ENCODE data around the gene AUTS2.

The AUTS2 gene

GRCh38 chr7:70607281-70607680 is 1009.0 kb downstream of the AUTS2 start:
- no peak for DNase-seq

GRCh38 chr7:70607759-70608158 is 1009.5 kb downstream of the AUTS2 start:
- no peak for DNase-seq

- no peak for DNase-seq
Observed at GRCh38 chr7:70608229-70608628, 1010.0 kb downstream of the AUTS2 start.

- DNase-seq: no peak
Observed at GRCh38 chr7:70612811-70613210, 1014.5 kb downstream of the AUTS2 start.

GRCh38 chr7:70614237-70615045 is 1016.2 kb downstream of the AUTS2 start:
- DNase-seq: peak in 54 of 58 donors; percentile 3 to 75 (median 39)

- no peak for DNase-seq
Observed at GRCh38 chr7:70615066-70615606, 1016.9 kb downstream of the AUTS2 start.

- no peak for DNase-seq
Observed at GRCh38 chr7:70616211-70616610, 1017.9 kb downstream of the AUTS2 start.

- no peak for DNase-seq
Observed at GRCh38 chr7:70616821-70617220, 1018.5 kb downstream of the AUTS2 start.

GRCh38 chr7:70618020-70618551 is 1019.8 kb downstream of the AUTS2 start:
- no peak for DNase-seq

GRCh38 chr7:70619130-70619529 is 1020.9 kb downstream of the AUTS2 start:
- no peak for DNase-seq

- DNase-seq: no peak
Observed at GRCh38 chr7:70619659-70620058, 1021.4 kb downstream of the AUTS2 start.

GRCh38 chr7:70620333-70621055 is 1022.2 kb downstream of the AUTS2 start:
- peak in 45 of 58 donors; percentile 5 to 77 (median 36) for DNase-seq

GRCh38 chr7:70621954-70622600 is 1023.8 kb downstream of the AUTS2 start:
- peak in 2 of 58 donors; percentile 8 to 11 for DNase-seq

- DNase-seq: no peak
Observed at GRCh38 chr7:70622936-70623335, 1024.7 kb downstream of the AUTS2 start.

GRCh38 chr7:70624500-70625103 is 1026.3 kb downstream of the AUTS2 start:
- DNase-seq: no peak

- peak in 4 of 58 donors; percentile 3 to 8 (median 6) for DNase-seq
Observed at GRCh38 chr7:70627461-70627860, 1029.2 kb downstream of the AUTS2 start.

- DNase-seq: no peak
Observed at GRCh38 chr7:70630440-70630817, 1032.2 kb downstream of the AUTS2 start.

- DNase-seq: peak in 1 of 58 donors; percentile 4
Observed at GRCh38 chr7:70630818-70631457, 1032.7 kb downstream of the AUTS2 start.

GRCh38 chr7:70631718-70632117 is 1033.4 kb downstream of the AUTS2 start:
- no peak for DNase-seq

- no peak for DNase-seq
Observed at GRCh38 chr7:70632400-70632799, 1034.1 kb downstream of the AUTS2 start.

- DNase-seq: no peak
Observed at GRCh38 chr7:70634071-70634470, 1035.8 kb downstream of the AUTS2 start.

All from anterior cingulate cortex (tissue), 58 donors.